ENCODE results near the gene GNAO1.

DNA sequence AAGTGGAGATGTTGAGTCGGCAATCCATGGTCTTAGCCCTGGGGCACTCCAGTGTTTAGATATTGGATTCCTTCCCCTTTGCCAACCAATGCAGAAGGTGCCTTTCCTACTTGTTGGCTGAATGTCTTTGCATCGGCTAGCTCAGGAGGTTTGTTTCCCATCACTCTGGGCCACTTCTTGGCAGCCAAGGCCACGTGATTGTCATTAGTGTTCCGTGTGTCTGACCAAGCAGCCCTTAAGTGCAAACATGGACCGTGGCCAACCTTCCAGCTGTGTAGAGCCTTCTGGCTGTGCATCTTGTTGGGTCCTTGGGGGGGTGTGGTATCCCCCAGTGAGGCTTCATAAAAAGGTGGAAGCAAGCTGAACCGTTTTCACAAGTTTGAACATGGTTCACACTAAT is 66.0 kb downstream of the GNAO1 start:
- TF ChIP-seq, protein P1, sequence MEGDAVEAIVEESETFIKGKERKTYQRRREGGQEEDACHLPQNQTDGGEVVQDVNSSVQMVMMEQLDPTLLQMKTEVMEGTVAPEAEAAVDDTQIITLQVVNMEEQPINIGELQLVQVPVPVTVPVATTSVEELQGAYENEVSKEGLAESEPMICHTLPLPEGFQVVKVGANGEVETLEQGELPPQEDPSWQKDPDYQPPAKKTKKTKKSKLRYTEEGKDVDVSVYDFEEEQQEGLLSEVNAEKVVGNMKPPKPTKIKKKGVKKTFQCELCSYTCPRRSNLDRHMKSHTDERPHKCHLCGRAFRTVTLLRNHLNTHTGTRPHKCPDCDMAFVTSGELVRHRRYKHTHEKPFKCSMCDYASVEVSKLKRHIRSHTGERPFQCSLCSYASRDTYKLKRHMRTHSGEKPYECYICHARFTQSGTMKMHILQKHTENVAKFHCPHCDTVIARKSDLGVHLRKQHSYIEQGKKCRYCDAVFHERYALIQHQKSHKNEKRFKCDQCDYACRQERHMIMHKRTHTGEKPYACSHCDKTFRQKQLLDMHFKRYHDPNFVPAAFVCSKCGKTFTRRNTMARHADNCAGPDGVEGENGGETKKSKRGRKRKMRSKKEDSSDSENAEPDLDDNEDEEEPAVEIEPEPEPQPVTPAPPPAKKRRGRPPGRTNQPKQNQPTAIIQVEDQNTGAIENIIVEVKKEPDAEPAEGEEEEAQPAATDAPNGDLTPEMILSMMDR (IDR thresholded peaks at IDR 0.05): no peak
- TF ChIP-seq POLR2A (IDR thresholded peaks at IDR 0.05): no peak
